MM.1S (cell line): Measurements from ENCODE around the gene DLGAP1.

ENCODE experiments used
- DNase-seq: peaks from one replicate; pipeline ENCODE4 v3.0.0-alpha.2; 2015
- H2AFZ ChIP-seq: fragments of 300-600 bp; sonication (generic); 2 replicates; pipeline ENCODE4 v1.6.0; 2016; ENCODE audit warnings: antibody characterized with exemption, low read length
- H3F3A ChIP-seq: fragments of 300-600 bp; sonication (generic); 2 replicates; pipeline ENCODE4 v1.6.1; 2016; ENCODE audit warnings: mild to moderate bottlenecking, antibody characterized with exemption, low read length, moderate library complexity, mixed read lengths; ENCODE audit not compliant: insufficient read depth
- H3K27ac ChIP-seq: fragments of 300-600 bp; sonication (generic); 2 replicates; pipeline ENCODE4 v1.5.1; 2016; ENCODE audit warnings: mild to moderate bottlenecking, low read length
- H3K27me3 ChIP-seq: fragments of 300-600 bp; sonication (generic); replicated peaks from 2 replicates; pipeline ENCODE4 v1.6.0; 2016; ENCODE audit warnings: low read length; ENCODE audit not compliant: insufficient read depth
- H3K36me3 ChIP-seq: fragments of 300-600 bp; sonication (generic); replicated peaks from 2 replicates; pipeline ENCODE4 v1.6.1; 2016; ENCODE audit warnings: mild to moderate bottlenecking, low read length, mixed read lengths; ENCODE audit not compliant: insufficient read depth
- H3K4me1 ChIP-seq: fragments of 300-600 bp; sonication (generic); 2 replicates; pipeline ENCODE4 v1.6.1; 2016; ENCODE audit warnings: low read length, mixed read lengths
- H3K4me2 ChIP-seq: fragments of 300-600 bp; sonication (generic); 2 replicates; pipeline ENCODE4 v1.6.0; 2016; ENCODE audit warnings: low read depth, low read length
- H3K4me3 ChIP-seq: fragments of 300-600 bp; sonication (generic); 2 replicates; pipeline ENCODE4 v1.5.1; 2016; ENCODE audit warnings: low read length, mixed read lengths
- H3K79me2 ChIP-seq: fragments of 300-600 bp; sonication (generic); 2 replicates; pipeline ENCODE4 v1.6.1; 2016; ENCODE audit warnings: mixed run types, low read length, mixed read lengths
- H3K9ac ChIP-seq: fragments of 300-600 bp; sonication (generic); 2 replicates; pipeline ENCODE4 v1.6.1; 2016; ENCODE audit warnings: low read length, mixed read lengths
- H3K9me2 ChIP-seq: fragments of 300-600 bp; sonication (generic); replicated peaks from 2 replicates; pipeline ENCODE4 v1.6.1; 2016; ENCODE audit warnings: mild to moderate bottlenecking, low read length, mixed read lengths; ENCODE audit not compliant: insufficient read depth
- H3K9me3 ChIP-seq: fragments of 300-600 bp; sonication (generic); replicated peaks from 2 replicates; pipeline ENCODE4 v1.6.1; 2016; ENCODE audit warnings: mild to moderate bottlenecking, low read length, mixed read lengths; ENCODE audit not compliant: insufficient read depth
- H4K20me1 ChIP-seq: fragments of 300-600 bp; sonication (generic); 2 replicates; pipeline ENCODE4 v1.6.1; 2016; ENCODE audit warnings: mild to moderate bottlenecking, low read length, moderate library complexity, mixed read lengths; ENCODE audit not compliant: insufficient read depth
- EZH2 ChIP-seq: fragments of 300-600 bp; sonication (generic); optimal IDR thresholded peaks from 2 replicates; pipeline ENCODE3; 2017; ENCODE audit warnings: low read depth, mild to moderate bottlenecking, antibody characterized with exemption, low read length, mixed read lengths
- EZH2phosphoT487 ChIP-seq: fragments of 300-600 bp; sonication (generic); IDR thresholded peaks from 2 replicates; pipeline ENCODE4 v1.6.1; 2018; ENCODE audit warnings: antibody characterized with exemption, low read length
- TF ChIP-seq, protein P1 (sequence below): fragments of 300-600 bp; sonication (generic); IDR thresholded peaks from 2 replicates; pipeline ENCODE4 v1.5.1; 2016; ENCODE audit warnings: antibody characterized with exemption, low read length, mixed read lengths

DLGAP1 gene

DNA sequence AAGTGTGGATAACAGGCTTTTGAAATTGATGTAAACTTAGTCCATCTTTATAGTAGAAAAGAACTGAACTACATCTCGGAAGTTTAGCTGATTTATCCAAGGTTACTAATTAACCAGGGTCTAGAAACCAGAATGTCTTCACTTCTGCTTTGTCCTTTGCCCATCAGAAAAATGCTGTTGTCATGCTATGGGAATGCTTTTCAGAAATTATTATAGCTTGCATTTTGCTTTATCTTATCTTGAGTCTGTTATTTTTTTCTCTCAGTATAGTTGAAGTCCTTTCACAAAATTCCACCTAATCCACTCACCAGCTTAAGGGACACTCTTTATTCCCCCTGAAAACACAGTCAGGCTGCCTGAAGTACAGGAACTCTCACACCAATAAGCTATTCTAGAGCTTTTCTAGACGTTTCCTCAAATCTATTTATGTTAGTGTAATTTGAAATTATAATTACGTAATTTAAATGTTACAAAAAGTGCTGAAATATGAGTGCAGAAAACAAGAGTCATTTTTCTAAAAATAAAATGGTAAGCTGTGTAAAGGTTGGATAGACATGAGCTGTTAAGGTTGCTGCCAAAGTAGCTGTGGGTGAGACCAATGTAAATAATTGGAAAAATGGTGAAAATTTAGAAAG is 548.9 kb downstream of the DLGAP1 start:
- no peaks in the 10 kb centered on the region for H3F3A ChIP-seq
- DNase-seq: no peak

DNA sequence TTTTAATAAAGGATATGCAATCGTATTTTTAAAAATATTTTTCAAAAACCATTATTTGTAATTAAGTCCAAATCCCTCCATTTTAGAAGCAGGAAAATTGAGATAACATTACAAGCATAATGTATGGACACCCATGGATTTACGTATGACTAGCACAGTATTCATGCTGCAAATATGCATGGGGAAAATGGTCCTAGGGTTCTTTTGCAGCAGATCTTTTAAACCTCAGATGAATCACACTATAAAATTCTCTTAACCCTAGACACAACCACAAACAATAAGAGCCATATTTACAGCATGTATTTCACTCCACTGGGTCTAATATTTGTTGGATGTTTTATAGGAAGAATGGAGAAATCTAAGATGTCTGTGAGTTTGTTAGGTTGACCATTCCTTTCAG is 551.8 kb downstream of the DLGAP1 start:
- Histone ChIP-seq H3K27ac (no peak overlapping the region), H2AFZ (no peak overlapping the region), H3K4me2 (no peak overlapping the region), H3K4me3 (no peak overlapping the region), H3K27me3 (no peaks in the 10 kb centered on the region), H3K36me3 (no peaks in the 10 kb centered on the region), H3F3A (no peaks in the 10 kb centered on the region), H3K9ac (no peak overlapping the region), H4K20me1 (no peaks in the 10 kb centered on the region), H3K4me1 (no peaks in the 10 kb centered on the region), H3K9me3 (no peaks in the 10 kb centered on the region), H3K9me2 (no peaks in the 10 kb centered on the region), H3K79me2 (no peaks in the 10 kb centered on the region)
- DNase-seq: no peak
- TF ChIP-seq EZH2phosphoT487: no peak
- TF ChIP-seq EZH2: no peak
- TF ChIP-seq, protein P1, sequence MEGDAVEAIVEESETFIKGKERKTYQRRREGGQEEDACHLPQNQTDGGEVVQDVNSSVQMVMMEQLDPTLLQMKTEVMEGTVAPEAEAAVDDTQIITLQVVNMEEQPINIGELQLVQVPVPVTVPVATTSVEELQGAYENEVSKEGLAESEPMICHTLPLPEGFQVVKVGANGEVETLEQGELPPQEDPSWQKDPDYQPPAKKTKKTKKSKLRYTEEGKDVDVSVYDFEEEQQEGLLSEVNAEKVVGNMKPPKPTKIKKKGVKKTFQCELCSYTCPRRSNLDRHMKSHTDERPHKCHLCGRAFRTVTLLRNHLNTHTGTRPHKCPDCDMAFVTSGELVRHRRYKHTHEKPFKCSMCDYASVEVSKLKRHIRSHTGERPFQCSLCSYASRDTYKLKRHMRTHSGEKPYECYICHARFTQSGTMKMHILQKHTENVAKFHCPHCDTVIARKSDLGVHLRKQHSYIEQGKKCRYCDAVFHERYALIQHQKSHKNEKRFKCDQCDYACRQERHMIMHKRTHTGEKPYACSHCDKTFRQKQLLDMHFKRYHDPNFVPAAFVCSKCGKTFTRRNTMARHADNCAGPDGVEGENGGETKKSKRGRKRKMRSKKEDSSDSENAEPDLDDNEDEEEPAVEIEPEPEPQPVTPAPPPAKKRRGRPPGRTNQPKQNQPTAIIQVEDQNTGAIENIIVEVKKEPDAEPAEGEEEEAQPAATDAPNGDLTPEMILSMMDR: no peak

More for the DNA sequence above, 548.9 kb downstream of the DLGAP1 start:
- H4K20me1 ChIP-seq: no peaks in the 10 kb centered on the region
- TF ChIP-seq EZH2: no peak
- H3K27me3 ChIP-seq: no peaks in the 10 kb centered on the region
- H3K79me2 ChIP-seq: no peaks in the 10 kb centered on the region
- H3K4me3 ChIP-seq: no peak overlapping the region
- no peak overlapping the region for H3K27ac ChIP-seq
- no peaks in the 10 kb centered on the region for H3K9me3 ChIP-seq
- H3K4me1 ChIP-seq: no peaks in the 10 kb centered on the region
- no peak overlapping the region for H3K9ac ChIP-seq
- no peak overlapping the region for H2AFZ ChIP-seq
- H3K36me3 ChIP-seq: no peaks in the 10 kb centered on the region
- no peak overlapping the region for H3K4me2 ChIP-seq
- H3K9me2 ChIP-seq: no peaks in the 10 kb centered on the region

DNA sequence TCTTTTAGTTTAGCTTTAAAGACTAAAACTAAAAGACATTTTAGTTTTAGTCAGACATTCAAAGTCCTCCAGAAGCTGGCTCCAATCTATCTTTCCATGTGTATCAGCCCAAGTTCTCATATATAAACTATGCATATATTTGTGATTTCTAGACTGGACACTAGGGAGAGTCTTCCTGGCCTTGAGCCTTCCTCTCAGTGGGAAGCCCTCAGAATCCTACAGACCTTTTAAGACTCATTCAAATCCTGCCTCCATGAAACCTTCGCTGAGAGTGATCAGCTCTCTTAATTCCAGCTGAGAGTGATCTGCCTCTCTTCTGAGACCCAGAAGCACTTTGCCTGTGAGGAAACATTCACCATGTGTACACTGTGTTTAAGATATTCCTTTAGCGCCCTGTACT is 552.4 kb downstream of the DLGAP1 start:
- Histone ChIP-seq H3K9me3 (no peaks in the 10 kb centered on the region), H3K27me3 (no peaks in the 10 kb centered on the region), H3K4me1 (no peaks in the 10 kb centered on the region), H3K9me2 (no peaks in the 10 kb centered on the region), H3K4me2 (no peak overlapping the region), H3F3A (no peaks in the 10 kb centered on the region), H2AFZ (no peak overlapping the region), H4K20me1 (no peaks in the 10 kb centered on the region), H3K79me2 (no peaks in the 10 kb centered on the region), H3K4me3 (no peak overlapping the region), H3K36me3 (no peaks in the 10 kb centered on the region), H3K27ac (no peak overlapping the region), H3K9ac (no peak overlapping the region)
- TF ChIP-seq, protein P1: no peak
- TF ChIP-seq EZH2 (no peak), EZH2phosphoT487 (no peak)
- no peak for DNase-seq

DNA sequence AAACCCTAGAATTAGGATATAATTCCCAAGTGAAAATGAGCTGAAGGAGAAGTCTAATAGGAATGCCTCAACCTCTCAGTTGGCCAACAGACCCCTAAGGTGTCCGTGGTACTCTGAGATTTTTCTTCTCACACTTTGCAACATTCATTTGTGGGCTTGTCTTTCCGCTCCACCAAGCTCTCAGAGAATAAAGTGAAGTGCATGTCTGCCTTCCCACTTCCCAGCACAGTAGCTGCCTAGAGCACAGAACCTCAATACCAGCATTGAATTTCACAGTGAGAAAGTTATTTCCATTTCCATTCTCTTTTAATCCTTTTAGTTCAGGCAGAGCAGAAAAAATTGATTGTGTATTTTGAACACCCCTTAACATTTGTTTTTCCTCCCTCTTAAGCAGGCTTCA is 553.3 kb downstream of the DLGAP1 start:
- no peak overlapping the region for H3K4me2 ChIP-seq
- no peaks in the 10 kb centered on the region for H3K36me3 ChIP-seq
- TF ChIP-seq EZH2phosphoT487 (no peak), EZH2 (no peak)
- TF ChIP-seq, protein P1: no peak
- no peak overlapping the region for H3K9ac ChIP-seq
- H2AFZ ChIP-seq: no peak overlapping the region
- DNase-seq: no peak
- H3K9me3 ChIP-seq: no peaks in the 10 kb centered on the region
- H3K4me3 ChIP-seq: no peak overlapping the region
- H3K27me3 ChIP-seq: no peaks in the 10 kb centered on the region
- no peaks in the 10 kb centered on the region for H3K9me2 ChIP-seq
- H4K20me1 ChIP-seq: no peaks in the 10 kb centered on the region
- no peak overlapping the region for H3K27ac ChIP-seq
- H3F3A ChIP-seq: no peaks in the 10 kb centered on the region
- no peaks in the 10 kb centered on the region for H3K4me1 ChIP-seq
- no peaks in the 10 kb centered on the region for H3K79me2 ChIP-seq
